GM10266 (cell line): ENCODE results near the gene LRCOL1.

Source experiments
- DNase-seq: peaks from one replicate; pipeline ENCODE4 v3.0.0; 2012; ENCODE audit errors: extremely low spot score
- TF ChIP-seq, protein P1 (sequence below): IDR thresholded peaks from 2 replicates; pipeline ENCODE4 v1.5.1; 2012; ENCODE audit warnings: mild to moderate bottlenecking, low read depth; ENCODE audit not compliant: control insufficient read depth, insufficient read depth; ENCODE audit errors: missing control alignments

The LRCOL1 gene

DNA sequence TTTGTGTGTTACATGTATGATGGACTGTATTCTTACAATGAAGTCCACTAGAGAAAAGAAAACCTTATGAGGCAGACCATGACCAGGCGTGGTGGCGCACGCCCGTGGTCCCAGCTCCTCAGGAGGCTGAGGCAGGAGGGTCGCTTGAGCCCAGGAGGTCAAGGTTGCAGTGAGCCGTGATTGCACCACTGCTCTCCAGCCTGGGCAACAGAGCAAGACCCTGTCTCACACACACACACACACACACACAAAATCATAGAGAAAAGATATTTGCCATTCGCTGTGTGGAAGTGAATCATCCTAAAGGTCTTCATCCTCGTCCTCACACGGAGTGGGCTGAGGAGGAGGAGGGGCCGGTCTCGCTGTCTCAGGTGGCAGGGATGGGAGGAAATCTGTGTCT is 32.3 kb downstream of the LRCOL1 start:
- no peak for DNase-seq
- TF ChIP-seq, protein P1, sequence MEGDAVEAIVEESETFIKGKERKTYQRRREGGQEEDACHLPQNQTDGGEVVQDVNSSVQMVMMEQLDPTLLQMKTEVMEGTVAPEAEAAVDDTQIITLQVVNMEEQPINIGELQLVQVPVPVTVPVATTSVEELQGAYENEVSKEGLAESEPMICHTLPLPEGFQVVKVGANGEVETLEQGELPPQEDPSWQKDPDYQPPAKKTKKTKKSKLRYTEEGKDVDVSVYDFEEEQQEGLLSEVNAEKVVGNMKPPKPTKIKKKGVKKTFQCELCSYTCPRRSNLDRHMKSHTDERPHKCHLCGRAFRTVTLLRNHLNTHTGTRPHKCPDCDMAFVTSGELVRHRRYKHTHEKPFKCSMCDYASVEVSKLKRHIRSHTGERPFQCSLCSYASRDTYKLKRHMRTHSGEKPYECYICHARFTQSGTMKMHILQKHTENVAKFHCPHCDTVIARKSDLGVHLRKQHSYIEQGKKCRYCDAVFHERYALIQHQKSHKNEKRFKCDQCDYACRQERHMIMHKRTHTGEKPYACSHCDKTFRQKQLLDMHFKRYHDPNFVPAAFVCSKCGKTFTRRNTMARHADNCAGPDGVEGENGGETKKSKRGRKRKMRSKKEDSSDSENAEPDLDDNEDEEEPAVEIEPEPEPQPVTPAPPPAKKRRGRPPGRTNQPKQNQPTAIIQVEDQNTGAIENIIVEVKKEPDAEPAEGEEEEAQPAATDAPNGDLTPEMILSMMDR, result no peak

DNA sequence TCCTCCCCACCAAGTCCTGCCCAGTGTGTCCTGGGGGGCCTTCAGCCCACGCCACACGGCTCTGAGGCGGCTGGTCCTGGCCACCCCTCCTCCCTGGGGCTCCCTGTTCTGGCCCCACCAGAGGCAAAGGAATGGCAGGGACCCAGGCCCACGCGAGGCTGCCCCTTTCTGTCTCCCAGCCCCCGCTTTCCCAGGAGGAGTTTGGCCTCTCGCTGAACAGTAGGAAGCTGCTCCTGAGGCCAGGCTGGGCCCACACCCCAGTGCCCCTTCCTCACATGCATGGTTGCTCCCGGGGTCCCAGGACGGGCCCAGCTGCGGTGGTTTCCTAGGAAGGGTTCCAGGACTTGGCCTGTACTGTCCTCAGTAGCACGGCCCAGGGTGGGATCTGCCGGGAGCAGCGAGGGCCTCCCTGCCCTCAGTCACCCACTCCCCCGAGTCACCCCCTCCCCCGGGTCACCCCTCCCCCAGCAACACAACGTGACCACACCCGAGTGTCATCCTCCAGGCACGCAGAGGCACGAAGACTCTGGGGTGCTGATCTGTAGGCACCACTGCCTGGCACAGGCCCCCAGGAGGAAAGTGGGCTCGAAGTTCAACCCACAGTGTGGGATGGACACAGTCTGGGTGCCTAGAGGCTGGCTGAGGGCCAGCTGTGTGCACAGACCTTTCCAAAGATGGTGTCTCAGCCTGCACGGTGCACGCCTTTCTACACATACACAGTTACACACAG is 33.0 kb downstream of the LRCOL1 start:
- TF ChIP-seq, protein P1, result no peak
- no peak for DNase-seq

DNA sequence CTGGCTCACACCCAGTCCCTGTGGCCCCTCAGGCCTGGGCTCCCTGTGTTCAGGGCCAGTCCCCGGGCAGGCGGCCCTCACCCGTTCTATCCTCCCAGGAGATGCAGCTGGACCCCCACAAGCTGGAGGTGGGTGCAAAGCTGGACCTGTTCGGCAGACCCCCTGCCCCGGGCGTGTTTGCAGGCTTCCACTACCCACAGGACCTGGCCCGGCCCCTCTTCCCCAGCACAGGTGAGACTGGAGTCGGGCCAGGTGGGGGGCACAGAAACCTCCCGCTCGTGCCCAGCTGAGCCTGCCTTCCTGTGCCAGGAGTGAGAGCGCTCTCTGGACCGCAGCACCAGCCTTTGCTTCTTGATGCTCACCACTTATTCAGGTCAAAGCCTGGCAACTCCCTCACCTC is 33.7 kb downstream of the LRCOL1 start:
- no peak for DNase-seq
- TF ChIP-seq, protein P1, result no peak

DNA sequence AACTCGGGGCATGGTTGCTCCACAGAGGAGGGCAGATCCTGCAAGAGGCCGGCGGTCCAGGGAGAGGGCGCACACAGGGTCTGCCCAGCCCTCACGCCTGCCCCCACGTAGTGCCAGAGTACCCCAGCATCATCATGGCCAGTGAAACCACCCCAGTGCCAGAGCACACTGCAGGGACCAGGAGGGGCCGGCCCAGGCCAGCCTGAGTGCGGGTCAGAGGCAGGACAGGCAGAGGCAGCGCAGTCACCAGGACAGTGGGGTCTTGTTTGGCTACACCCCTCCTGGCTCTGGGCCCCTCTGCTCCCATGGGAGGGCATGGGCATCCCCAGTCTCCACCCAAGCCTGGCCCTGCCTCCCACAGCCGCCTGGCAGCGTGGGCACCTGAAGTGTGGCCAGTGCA is 34.7 kb downstream of the LRCOL1 start:
- TF ChIP-seq, protein P1, result no peak
- no peak for DNase-seq

DNA sequence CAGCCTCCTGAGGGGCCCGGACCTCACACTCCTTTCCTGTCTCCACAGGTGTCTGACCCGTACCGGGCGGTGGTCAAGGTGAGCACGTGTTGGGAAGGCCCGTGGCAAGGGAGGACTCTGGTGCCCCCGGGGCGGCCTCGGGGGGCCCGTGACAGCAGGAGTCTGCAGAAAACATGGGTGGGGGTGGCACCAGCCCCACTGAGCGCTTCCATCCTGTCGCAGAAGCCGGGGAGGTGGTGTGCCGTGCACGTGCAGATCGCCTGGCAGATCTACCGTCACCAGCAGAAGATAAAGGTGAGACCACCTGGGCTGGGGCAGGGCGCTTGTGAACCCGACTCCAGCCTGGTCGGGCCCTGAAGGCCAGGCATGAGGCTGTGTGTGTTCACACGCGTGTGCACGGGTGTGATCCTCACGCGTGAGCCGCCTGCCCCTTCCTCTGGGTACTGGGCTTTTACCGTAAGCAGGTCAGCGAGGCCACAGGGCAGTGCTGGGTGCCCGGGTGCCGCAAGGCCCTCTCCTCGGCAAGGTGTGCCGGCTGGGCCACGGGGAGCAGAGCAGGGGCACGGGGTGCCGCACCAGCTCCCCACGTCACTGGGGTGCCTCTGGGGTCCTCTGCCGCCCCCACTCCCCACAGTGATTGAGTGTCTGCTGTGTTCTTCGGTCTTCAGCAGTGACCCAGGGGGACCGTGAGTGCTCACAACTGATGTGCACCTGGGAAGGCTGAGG is 35.9 kb downstream of the LRCOL1 start:
- TF ChIP-seq, protein P1, result no peak
- no peak for DNase-seq

DNA sequence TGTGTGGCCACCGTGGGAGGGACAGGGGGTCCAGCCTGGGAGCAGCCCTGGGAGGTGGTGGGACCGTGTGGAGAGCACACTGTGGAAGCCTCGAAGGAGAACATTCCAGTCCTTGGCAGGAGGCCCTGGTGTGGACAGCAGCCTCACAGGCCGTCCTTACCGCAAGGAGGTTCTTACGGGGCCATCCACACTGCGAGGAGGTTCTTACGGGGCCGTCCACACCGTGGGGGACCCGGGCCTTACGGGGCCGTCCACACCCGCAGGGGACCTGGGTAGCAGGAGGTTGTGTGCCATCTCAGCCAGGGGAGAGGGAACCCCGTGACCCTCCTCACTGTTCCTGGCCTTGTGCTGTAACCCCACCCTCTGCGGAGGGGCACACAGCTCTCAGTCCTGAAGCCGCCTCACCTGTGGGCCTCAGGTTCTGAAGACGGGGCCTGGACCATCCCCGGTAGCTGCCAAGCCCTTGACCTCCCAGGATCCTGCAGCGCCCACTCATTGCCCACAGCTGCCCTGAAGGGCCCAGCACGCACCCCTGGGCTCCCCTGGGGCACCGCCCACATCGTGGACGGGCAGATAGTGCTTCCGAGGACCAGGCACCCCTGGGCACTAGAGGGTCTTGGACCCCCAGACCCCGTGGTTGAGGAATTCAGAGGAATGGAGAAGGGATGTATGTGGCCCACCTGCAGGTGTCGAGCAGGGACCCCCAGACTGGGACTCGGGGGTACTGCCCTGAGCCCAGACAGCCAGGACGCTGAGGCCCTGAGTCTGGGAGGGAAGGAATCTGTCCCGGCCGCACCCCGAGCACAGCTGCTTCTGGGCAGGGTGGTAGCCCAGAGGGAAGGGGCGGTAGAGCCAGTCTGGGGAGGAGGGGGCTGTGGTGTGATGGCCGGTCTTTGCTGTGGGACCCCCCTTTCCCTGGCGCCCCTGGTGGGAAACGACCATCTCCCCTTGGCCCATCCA is 37.3 kb downstream of the LRCOL1 start:
- TF ChIP-seq, protein P1, result no peak
- DNase-seq, result no peak
